NB4 (cell line): ENCODE data around the gene RAET1G.

Experiments
- POLR2A ChIP-seq: IDR thresholded peaks from 2 replicates; pipeline ENCODE4 v1.6.1; 2011; ENCODE audit warnings: mild to moderate bottlenecking; ENCODE audit not compliant: insufficient read length; ENCODE audit errors: extremely low read depth
- TF ChIP-seq, protein P1 (sequence below): IDR thresholded peaks from one replicate; pipeline ENCODE4 v1.5.1; 2012; ENCODE audit warnings: low read depth, low read length

GRCh38 chr6:149888659-149889058 is 34.3 kb downstream of the RAET1G start:
- TF ChIP-seq, protein P1, sequence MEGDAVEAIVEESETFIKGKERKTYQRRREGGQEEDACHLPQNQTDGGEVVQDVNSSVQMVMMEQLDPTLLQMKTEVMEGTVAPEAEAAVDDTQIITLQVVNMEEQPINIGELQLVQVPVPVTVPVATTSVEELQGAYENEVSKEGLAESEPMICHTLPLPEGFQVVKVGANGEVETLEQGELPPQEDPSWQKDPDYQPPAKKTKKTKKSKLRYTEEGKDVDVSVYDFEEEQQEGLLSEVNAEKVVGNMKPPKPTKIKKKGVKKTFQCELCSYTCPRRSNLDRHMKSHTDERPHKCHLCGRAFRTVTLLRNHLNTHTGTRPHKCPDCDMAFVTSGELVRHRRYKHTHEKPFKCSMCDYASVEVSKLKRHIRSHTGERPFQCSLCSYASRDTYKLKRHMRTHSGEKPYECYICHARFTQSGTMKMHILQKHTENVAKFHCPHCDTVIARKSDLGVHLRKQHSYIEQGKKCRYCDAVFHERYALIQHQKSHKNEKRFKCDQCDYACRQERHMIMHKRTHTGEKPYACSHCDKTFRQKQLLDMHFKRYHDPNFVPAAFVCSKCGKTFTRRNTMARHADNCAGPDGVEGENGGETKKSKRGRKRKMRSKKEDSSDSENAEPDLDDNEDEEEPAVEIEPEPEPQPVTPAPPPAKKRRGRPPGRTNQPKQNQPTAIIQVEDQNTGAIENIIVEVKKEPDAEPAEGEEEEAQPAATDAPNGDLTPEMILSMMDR, result no peak
- TF ChIP-seq POLR2A, result no peak
